KMS-11 (cell line): ENCODE data around the gene SKOR2.
"Not testable (repeated sequence)": the region's sequence is repeated elsewhere in the genome, so short reads cannot be mapped to it uniquely, and the experiment has no call there.

ENCODE experiments used
- H2AFZ ChIP-seq: fragments of 200-600 bp; sonication (generic); 2 replicates; pipeline ENCODE4 v1.6.1; 2016; ENCODE audit warnings: antibody characterized with exemption, mixed run types, low read depth
- H3K27ac ChIP-seq: fragments of 200-600 bp; sonication (generic); 2 replicates; pipeline ENCODE4 v1.6.1; 2016; ENCODE audit warnings: mild to moderate bottlenecking, mixed run types
- H3K27me3 ChIP-seq: fragments of 200-600 bp; sonication (generic); 2 replicates; pipeline ENCODE4 v1.6.1; 2017; ENCODE audit warnings: mild to moderate bottlenecking, low read depth, mixed run types, moderate library complexity; ENCODE audit not compliant: insufficient read depth
- H3K36me3 ChIP-seq: fragments of 200-600 bp; sonication (generic); 2 replicates; pipeline ENCODE4 v1.6.1; 2017; ENCODE audit warnings: mild to moderate bottlenecking, mixed run types; ENCODE audit not compliant: insufficient read depth
- H3K4me1 ChIP-seq: fragments of 200-600 bp; sonication (generic); 2 replicates; pipeline ENCODE4 v1.6.1; 2016; ENCODE audit warnings: mild to moderate bottlenecking, low read depth, mixed run types; ENCODE audit not compliant: poor library complexity, severe bottlenecking
- H3K4me2 ChIP-seq: fragments of 200-600 bp; sonication (generic); 2 replicates; pipeline ENCODE4 v1.7.0; 2016; ENCODE audit warnings: mild to moderate bottlenecking, mixed run types
- H3K4me3 ChIP-seq: fragments of 200-600 bp; sonication (generic); IDR thresholded peaks from 2 replicates; pipeline ENCODE4 v1.6.1; 2017; ENCODE audit warnings: low read depth, low read length, mixed read lengths; ENCODE audit not compliant: insufficient read depth
- H3K79me2 ChIP-seq: fragments of 200-600 bp; sonication (generic); 2 replicates; pipeline ENCODE4 v1.6.1; 2016; ENCODE audit warnings: low read depth, mixed run types; ENCODE audit not compliant: insufficient read depth
- H3K9ac ChIP-seq: fragments of 200-600 bp; sonication (generic); 2 replicates; pipeline ENCODE4 v1.6.1; 2016; ENCODE audit warnings: mild to moderate bottlenecking, mixed run types
- H4K20me1 ChIP-seq: fragments of 200-600 bp; sonication (generic); 2 replicates; pipeline ENCODE4 v1.6.1; 2016; ENCODE audit warnings: mild to moderate bottlenecking, mixed run types; ENCODE audit not compliant: insufficient read depth
- TF ChIP-seq, protein P1 (sequence below): fragments of 200-600 bp; sonication (generic); conservative IDR thresholded peaks from 2 replicates; pipeline ENCODE4 v1.6.1; 2017; ENCODE audit warnings: low read depth, mild to moderate bottlenecking, antibody characterized with exemption, low read length, moderate library complexity, mixed read lengths

The SKOR2 gene

DNA sequence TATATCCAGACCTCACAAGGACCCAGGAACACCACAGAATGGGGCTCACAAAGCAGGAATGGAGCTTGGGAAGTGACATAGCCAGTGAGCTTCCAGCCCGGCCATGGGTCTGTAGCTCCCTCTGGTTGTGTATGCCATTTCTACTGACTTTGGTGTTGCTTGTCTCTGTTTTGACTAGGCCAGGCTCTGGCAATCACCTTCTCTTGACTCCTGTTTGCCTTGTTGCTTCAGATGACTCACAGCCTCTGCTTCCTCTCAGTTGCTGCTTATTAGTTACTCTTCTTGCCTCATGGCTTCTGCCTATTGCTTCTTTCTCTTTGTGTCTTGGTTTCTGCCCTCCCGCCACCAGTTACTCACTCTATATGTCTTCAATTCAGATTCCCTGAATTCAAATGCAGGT lies 59.5 kb downstream of the SKOR2 start:
- H2AFZ ChIP-seq, result no peak overlapping the region
- TF ChIP-seq, protein P1, sequence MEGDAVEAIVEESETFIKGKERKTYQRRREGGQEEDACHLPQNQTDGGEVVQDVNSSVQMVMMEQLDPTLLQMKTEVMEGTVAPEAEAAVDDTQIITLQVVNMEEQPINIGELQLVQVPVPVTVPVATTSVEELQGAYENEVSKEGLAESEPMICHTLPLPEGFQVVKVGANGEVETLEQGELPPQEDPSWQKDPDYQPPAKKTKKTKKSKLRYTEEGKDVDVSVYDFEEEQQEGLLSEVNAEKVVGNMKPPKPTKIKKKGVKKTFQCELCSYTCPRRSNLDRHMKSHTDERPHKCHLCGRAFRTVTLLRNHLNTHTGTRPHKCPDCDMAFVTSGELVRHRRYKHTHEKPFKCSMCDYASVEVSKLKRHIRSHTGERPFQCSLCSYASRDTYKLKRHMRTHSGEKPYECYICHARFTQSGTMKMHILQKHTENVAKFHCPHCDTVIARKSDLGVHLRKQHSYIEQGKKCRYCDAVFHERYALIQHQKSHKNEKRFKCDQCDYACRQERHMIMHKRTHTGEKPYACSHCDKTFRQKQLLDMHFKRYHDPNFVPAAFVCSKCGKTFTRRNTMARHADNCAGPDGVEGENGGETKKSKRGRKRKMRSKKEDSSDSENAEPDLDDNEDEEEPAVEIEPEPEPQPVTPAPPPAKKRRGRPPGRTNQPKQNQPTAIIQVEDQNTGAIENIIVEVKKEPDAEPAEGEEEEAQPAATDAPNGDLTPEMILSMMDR, result no peak
- no peak overlapping the region for H3K4me3 ChIP-seq

DNA sequence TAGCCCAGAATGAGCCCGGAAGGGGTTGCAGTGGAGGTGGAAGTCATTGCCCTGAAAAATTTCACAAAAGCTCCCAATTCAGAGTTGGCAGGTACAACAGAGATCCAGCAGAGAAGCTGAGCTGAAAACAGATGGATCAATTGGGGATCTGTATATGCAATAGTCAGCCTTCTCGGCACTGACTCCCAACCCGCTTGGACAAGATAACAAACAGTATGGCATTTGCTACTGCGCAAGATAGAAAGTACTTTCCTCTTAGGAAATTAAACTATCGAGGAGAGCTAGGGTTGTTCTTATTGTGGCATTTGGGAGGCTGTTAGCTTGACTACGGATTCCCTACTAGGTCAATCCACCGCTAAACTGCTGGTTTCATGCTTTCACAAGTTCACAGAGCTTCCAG lies 63.7 kb downstream of the SKOR2 start:
- no peaks in the 10 kb centered on the region for H3K36me3 ChIP-seq
- H3K27ac ChIP-seq, result no peak overlapping the region
- no peaks in the 10 kb centered on the region for H3K79me2 ChIP-seq
- TF ChIP-seq, protein P1, result no peak
- H2AFZ ChIP-seq, result no peak overlapping the region
- H3K4me2 ChIP-seq, result no peak overlapping the region
- no peak overlapping the region for H3K4me3 ChIP-seq
- H3K9ac ChIP-seq, result no peak overlapping the region
- H4K20me1 ChIP-seq, result no peaks in the 10 kb centered on the region
- no peaks in the 10 kb centered on the region for H3K27me3 ChIP-seq
- H3K4me1 ChIP-seq, result no peaks in the 10 kb centered on the region

More for the DNA sequence above, 59.5 kb downstream of the SKOR2 start:
- Histone ChIP-seq H3K79me2 (no peaks in the 10 kb centered on the region), H3K36me3 (no peaks in the 10 kb centered on the region), H3K27ac (no peak overlapping the region), H3K4me2 (no peak overlapping the region), H3K9ac (no peak overlapping the region), H3K27me3 (no peaks in the 10 kb centered on the region), H3K4me1 (no peaks in the 10 kb centered on the region), H4K20me1 (no peaks in the 10 kb centered on the region)

DNA sequence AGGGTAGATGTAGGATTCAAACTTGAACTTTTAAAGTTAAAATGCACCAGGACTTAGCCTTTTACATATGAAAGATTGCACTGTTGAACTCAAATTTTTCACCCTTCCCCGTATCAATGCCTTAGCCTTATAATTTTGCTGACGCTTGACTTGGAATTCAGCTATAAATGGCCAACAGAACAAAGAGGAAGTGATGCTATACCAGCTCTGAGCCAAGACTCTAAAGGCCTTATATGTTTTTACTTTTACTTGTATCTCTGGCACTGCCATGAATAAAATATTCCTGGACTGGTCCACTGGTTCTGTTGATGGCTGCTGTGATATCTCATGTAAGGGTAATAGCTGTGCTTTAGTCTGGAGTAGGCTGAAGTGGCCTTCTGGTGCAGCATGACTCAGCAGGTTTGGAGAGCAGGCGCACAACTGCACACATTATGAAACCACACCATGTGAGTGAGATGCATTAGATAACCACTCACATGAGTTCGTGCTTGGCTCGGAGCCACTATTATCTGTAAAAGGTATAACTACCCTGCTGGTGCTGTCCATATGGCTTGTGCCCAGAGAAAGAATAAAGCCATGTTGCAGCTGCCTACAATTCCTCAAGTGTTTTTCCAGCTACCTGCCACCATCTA lies 66.9 kb downstream of the SKOR2 start:
- no peak overlapping the region for H3K4me2 ChIP-seq
- no peaks in the 10 kb centered on the region for H3K4me1 ChIP-seq
- H3K27ac ChIP-seq, result no peak overlapping the region
- H4K20me1 ChIP-seq, result no peaks in the 10 kb centered on the region
- H3K27me3 ChIP-seq, result no peaks in the 10 kb centered on the region
- H3K4me3 ChIP-seq, result no peak overlapping the region
- no peak overlapping the region for H2AFZ ChIP-seq
- no peaks in the 10 kb centered on the region for H3K36me3 ChIP-seq
- TF ChIP-seq, protein P1, result no peak
- no peaks in the 10 kb centered on the region for H3K79me2 ChIP-seq
- H3K9ac ChIP-seq, result no peak overlapping the region

DNA sequence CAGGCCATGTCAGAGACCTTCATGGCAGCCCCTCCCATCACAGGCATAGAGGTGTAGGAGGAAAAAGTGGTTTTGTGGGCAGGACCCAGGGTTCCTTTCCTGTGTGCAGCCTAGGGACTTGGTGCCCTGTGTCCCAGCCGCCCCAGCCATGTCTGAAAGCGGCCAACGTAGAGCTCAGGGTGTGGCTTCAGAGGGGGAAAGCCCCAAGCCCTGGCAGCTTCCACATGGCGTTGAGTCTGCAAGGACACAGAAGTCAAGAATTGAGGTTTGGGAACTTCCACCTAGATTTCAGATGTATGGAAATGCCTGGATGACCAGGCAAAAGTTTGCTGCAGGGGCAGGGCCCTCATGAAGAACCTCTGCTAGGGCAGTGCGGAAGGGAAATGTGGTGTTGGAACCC lies 69.3 kb downstream of the SKOR2 start:
- not testable (repeated sequence) for H2AFZ ChIP-seq, H3K79me2 ChIP-seq, H3K27ac ChIP-seq, H3K4me3 ChIP-seq, H3K27me3 ChIP-seq, H3K36me3 ChIP-seq, H3K9ac ChIP-seq, H4K20me1 ChIP-seq, H3K4me1 ChIP-seq, H3K4me2 ChIP-seq

DNA sequence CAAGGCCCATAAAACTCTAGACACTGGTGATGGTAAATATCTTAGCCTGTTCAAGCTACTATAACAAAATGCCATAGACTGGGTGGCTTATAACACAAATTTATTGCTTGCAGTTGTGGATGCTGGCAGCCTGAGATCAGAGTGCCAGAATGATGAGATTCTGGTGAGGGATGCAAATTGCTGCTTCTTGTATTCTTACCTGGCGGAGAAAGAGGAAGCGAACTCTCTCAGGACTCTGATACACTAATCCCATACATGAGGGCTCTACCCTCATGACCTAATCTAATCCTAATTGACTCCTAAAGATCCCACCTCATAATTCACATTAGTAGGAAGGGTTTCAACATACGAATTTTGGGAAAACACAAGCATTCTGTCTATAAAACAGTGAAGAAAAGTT lies 70.7 kb downstream of the SKOR2 start:
- Histone ChIP-seq H3K79me2 (peaks cover 3% of the 10 kb centered on the region; the same call in 1 of the 2 replicates), H3K4me2 (no peak overlapping the region), H3K27ac (no peak overlapping the region), H3K4me3 (no peak overlapping the region), H3K27me3 (no peaks in the 10 kb centered on the region), H4K20me1 (no peaks in the 10 kb centered on the region), H3K9ac (no peak overlapping the region), H3K36me3 (no peaks in the 10 kb centered on the region), H2AFZ (no peak overlapping the region), H3K4me1 (no peaks in the 10 kb centered on the region)
- TF ChIP-seq, protein P1, result no peak
